SK-N-SH (cell line): ENCODE data around the gene B4GALNT4.

ENCODE experiments used
- CTCF ChIP-seq: fragments of 200-600 bp; sonication (generic); IDR thresholded peaks from 2 replicates; pipeline ENCODE4 v1.6.1; 2017; ENCODE audit warnings: antibody characterized with exemption, mild to moderate bottlenecking, moderate library complexity
- ELF1 ChIP-seq: IDR thresholded peaks from 2 replicates; pipeline ENCODE4 v1.4.0; 2012
- FOXM1 ChIP-seq: IDR thresholded peaks from 2 replicates; pipeline ENCODE4 v1.4.0; 2012; ENCODE audit warnings: low read depth, mild to moderate bottlenecking
- MAX ChIP-seq: IDR thresholded peaks from 2 replicates; pipeline ENCODE4 v1.4.0; 2012; ENCODE audit warnings: low read depth
- MXI1 ChIP-seq: IDR thresholded peaks from 2 replicates; pipeline ENCODE4 v1.6.1; 2012; ENCODE audit warnings: mild to moderate bottlenecking, low read depth, low read length, improper control_type of control experiment
- NFIC ChIP-seq: IDR thresholded peaks from 2 replicates; pipeline ENCODE4 v1.4.0; 2012; ENCODE audit warnings: borderline replicate concordance
- POLR2AphosphoS5 ChIP-seq: IDR thresholded peaks from 2 replicates; pipeline ENCODE4 v1.6.1; 2012; ENCODE audit warnings: low read depth, low read length
- RAD21 ChIP-seq: IDR thresholded peaks from 2 replicates; pipeline ENCODE4 v1.6.1; 2012; ENCODE audit warnings: mild to moderate bottlenecking, low read length
- REST ChIP-seq: IDR thresholded peaks from 2 replicates; pipeline ENCODE4 v1.6.1; 2012; ENCODE audit warnings: mild to moderate bottlenecking, low read depth, low read length, moderate library complexity
- RFX5 ChIP-seq: IDR thresholded peaks from 2 replicates; pipeline ENCODE4 v1.6.1; 2012; ENCODE audit warnings: mild to moderate bottlenecking, improper control_type of control experiment, low read length
- TAF1 ChIP-seq: IDR thresholded peaks from 2 replicates; pipeline ENCODE4 v1.6.1; 2012; ENCODE audit warnings: low read depth, mild to moderate bottlenecking, low read length, moderate library complexity, borderline replicate concordance
- TCF12 ChIP-seq: IDR thresholded peaks from 2 replicates; pipeline ENCODE4 v1.4.0; 2012

- TF ChIP-seq TAF1 (no peak), CTCF (no peak), ELF1 (no peak), TCF12 (no peak), MAX (no peak), NFIC (no peak), RFX5 (no peak), RAD21 (no peak), FOXM1 (no peak), POLR2AphosphoS5 (no peak), REST (no peak), MXI1 (no peak)
Measured at GRCh38 chr11:375065-376025, 6.0 kb downstream of the B4GALNT4 start.
